Activated CD8-positive, alpha-beta memory T cell treated with anti-CD3 and anti-CD28 coated beads, Interleukin-2, amount 50 U/mL, for 24 hours (primary cell): ENCODE measurements around the gene SNX15.
A peak's percentile ranks its signal among the peaks of the same experiment; 100 is the strongest.
"Not testable (repeated sequence)": the region's sequence is repeated elsewhere in the genome, so short reads cannot be mapped to it uniquely, and the experiment has no call there.

ENCODE experiments used
- DNase-seq: peaks from one replicate; pipeline ENCODE4 v3.0.0-alpha.2; 2020; ENCODE audit errors: extremely low read depth

Gene SNX15

DNA sequence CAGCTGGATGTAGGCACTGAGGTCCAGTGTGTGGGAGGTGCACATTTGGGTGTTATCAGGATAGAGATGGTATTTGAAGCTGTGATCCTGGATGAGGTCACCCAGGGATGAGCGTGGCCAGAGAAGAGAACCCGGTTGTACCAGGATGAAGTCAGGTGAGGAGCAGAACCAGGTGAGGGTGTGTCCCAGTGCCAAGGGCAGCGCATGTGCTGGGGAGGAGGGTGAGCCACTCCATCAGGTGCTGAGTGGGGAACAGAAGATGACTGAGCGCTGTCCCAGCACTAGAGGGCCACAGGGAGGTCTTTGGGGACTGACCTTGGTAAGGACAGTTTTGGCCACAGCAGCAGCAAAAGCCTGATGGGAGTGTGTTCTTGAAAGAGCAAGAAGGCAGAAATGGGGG lies 10.5 kb upstream of the SNX15 start:
- DNase-seq = no peak

- no peak for DNase-seq
These were observed 9.3 kb upstream of the SNX15 start for GRCh38 chr11:65017937-65018336.

DNA sequence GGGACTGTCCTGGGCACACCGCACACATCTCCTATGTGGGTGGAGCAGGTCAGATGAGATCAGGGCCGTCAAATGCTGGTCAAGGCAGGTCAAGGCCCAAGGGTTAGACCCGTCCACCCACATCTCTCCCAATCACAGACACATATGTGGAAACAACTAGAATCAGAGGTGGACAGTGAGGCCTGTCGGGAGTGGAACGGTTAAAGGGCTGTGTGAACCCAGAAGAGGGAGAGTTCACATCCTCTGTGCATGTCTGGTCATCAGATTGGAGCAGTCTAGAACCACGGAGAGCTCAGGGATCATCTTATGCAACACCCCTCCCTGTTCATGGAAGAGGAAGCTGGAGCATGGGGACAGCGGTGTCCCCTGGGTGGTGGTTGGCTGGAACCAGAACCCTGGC lies 7.4 kb upstream of the SNX15 start:
- DNase-seq = no peak

DNA sequence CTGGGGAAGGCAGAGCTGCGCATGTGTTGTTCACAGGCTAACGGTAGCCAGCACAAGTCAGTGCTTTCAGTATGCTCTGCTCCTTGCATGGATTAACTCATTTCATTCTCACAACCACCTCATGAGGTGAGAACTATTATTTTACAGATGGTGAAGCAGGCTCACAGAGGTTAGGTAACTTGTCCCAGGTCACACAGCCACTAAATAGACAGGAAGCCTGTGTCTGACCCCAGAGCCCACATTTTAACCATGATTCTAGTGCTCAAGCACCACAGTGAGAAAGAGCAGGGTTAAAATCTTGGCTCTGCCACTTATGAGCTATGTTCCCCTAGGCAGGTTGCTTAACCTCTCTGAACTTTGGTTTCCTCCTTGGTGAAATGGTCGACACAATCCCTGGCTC lies 6.2 kb upstream of the SNX15 start:
- no peak for DNase-seq

GRCh38 chr11:65021509-65021908 lies 5.7 kb upstream of the SNX15 start:
- DNase-seq = no peak

- not testable (repeated sequence) for DNase-seq
These were observed 3.7 kb upstream of the SNX15 start for GRCh38 chr11:65023502-65023901.

GRCh38 chr11:65026810-65027209 lies 429 bp upstream of the SNX15 start:
- no peak for DNase-seq

DNA sequence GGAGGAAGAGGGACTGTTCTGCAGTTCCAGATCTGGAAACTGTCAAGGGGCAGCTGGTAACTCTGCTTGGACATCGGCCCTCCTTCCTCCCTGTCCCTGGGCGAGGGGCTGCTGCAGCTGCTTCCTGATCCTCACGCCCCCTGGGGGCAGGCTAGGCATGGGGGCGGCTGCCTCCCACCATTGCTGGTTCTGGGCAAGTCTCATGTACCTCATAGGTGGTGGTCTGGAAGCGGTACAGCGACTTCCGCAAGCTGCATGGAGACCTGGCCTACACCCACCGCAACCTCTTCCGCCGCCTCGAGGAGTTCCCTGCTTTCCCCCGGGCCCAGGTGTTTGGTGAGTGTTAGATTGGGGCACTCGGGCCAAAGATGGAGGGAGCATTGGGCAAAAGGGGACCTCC lies 5.0 kb downstream of the SNX15 start:
- no peak for DNase-seq

- DNase-seq = no peak
These were observed 7.2 kb downstream of the SNX15 start for GRCh38 chr11:65034423-65034822.

GRCh38 chr11:65035579-65035978 lies 8.3 kb downstream of the SNX15 start:
- DNase-seq = no peak

DNA sequence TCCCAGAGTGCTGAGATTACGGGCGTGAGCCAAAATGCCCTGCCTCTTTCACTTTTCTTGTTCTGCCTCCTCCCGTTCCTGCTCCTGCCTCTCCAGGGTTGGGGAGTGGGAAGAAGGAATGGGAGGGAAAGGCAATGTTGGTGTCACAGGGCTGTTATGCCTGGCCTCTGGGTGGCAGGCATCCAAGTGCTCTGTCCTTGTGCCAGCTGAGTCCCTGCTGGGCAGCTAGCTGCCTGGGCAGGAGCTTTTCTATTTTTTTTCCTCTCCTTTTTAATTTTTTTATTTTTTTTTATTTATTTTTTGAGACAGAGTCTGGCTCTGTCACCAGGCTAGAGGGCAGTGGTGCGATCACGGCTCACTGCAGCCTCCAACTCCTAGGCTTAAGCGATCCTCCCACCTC lies 9.7 kb downstream of the SNX15 start:
- no peak for DNase-seq

DNA sequence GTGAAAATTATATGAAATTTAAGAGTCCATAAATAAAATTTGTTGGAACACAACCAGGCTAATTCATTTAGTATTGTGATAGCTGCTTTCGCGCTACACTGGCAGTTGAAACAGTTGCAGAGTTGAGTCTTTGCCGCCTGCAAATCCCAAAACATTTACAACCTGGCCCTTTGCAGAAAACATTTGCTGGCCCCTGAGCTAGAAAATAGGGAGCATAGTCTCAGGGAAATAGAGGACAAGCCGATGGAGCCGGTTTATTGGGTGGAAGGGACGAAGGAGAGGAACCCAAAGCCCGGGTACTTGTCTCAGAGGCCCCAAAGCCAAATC lies 13.2 kb downstream of the SNX15 start:
- DNase-seq = no peak

DNA sequence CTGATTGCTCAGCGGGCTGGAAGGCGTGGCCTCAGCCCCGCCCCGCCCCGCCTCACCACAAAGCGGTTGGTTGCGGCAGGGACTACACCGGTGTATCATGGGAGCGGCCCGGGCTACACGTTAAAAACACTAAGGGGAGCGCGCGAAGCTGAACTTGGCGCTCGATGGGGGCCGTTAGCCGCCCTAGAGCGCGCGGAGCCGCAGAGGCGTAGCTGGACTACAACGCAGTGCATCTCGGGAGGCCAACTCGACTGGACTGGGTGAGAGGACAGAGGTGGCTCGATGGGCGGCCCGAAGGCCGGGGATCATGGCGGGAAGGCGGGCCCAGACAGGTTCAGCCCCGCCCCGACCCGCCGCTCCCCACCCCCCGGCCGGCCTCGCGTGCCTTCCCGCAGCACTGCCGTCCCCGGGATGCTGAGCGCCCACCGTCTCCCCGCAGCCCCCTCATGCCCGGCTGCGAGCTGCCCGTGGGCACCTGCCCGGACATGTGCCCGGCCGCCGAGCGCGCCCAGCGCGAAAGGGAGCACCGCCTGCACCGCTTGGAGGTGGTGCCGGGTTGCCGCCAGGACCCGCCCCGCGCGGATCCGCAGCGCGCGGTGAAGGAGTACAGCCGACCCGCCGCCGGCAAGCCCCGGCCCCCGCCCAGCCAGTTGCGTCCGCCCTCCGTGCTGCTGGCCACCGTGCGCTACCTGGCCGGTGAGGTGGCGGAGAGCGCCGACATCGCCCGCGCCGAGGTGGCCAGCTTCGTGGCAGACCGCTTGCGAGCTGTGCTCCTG lies 13.8 kb downstream of the SNX15 start, which contains the start of gene SAC3D1:
TSS of gene SAC3D1 (plus strand) at position 364 of the 776 bp plus-strand sequence. CDS start at position 447, 83 bp downstream.
- peak; percentile 68 for DNase-seq

- no peak for DNase-seq
These were observed 15.7 kb downstream of the SNX15 start for GRCh38 chr11:65042891-65043290.

DNA sequence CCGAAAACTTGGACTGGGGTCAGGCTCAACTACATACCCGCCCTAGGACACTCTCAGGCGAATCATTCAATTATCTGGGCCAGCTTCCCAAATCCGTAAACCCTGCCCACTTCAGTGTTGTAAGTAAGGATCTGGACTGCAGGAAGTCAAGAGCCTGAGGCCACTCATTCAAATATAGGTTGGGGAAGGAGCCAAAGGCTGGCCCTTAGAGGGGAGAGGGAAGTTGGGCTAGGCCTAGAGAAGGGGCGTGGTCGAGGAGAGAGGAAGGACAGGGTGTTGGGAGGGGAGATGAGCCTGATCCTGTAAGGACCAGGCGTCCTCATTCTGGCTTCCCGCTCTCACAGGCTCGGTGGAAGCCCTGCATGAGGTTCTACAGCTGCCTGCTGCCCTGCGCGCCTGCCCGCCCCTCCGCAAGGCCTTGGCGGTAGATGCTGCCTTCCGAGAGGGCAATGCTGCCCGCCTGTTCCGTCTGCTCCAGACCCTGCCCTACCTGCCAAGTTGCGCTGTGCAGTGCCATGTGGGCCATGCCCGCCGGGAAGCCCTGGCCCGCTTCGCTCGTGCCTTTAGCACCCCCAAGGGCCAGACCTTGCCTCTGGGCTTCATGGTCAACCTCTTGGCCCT lies 16.8 kb downstream of the SNX15 start:
- no peak for DNase-seq

GRCh38 chr11:65045061-65045460 lies 17.8 kb downstream of the SNX15 start:
- DNase-seq = no peak

DNA sequence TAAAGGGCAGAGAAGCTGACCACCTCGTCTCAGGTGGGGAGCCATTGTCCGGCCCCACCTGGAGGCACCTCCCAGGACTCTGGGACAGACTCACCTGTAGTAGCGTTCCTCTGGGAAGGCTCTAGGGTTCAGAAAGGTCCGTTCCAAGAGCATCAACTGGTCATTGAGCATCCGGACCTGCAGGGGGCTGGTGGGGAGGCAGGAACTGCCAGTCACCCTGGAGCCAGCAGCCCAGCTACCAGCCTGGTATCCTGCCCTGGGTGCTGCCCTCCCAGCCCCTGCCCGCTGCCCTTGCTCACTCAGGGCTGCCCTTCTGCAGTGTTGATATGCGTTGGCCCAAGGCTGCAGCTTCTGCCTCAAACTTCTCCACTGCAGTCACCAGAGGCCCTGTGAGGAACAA lies 18.5 kb downstream of the SNX15 start:
- DNase-seq = no peak

DNA sequence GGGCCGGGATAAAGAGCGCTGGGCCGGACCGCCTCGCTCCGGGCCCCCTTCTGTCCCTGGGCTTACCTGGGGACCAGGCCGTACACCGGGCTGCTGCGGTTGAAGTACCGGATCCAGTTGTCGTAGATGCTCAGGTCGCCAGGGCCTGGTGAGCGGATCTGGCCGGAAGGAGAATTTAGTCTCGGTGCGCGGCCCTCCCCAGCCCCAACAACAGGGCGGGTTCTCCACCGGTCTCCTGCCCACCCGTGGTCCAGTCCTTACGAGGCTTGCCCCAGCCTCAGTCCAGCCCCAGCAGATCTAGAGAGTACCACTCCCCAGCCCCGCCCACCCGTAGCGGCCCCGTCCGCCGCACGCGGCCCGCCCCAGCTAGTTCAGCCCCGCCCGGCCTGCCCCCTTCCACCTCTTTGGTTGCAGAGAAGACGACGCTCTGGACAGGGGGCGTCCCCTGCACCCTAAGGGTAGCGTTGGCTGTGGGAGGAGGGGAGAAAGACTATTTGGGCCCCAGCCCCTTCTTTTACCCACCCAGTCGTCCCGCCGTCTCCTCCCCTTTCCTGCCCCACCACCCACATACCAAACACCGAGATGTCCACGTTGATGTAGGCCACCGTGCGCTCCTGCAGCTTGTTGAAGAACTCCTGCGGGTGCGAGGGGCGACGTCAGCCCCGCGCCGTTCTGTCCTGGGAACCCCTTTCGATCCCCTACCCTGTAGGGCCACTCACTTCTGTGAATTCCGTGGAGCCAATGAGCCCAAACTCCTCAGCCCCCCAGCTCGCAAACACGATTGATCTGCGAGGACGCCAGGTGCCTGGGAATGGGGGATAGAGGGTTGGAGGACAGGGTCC lies 20.6 kb downstream of the SNX15 start:
- no peak for DNase-seq

DNA sequence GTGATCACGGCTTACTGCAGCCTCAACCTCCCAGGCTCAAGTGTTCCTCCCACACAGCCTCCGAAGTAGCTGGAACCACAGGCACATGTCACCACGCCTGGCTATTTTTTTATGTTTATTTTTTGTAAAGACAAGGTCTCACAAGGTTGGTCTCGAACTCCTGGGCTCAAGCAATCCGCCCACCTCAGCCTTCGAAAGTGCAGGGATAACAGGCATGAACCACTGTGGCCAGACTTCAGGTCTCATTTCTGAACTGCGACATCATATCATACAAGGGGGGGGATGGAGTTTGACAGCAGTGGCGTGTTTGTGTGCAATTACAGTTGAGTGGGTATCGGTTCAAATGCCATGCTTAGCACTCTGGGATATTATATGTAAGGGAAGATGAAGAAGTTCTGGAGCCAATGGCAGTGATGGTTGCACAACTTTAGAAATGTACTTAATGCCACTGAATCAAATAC lies 24.2 kb downstream of the SNX15 start:
- DNase-seq = no peak

DNA sequence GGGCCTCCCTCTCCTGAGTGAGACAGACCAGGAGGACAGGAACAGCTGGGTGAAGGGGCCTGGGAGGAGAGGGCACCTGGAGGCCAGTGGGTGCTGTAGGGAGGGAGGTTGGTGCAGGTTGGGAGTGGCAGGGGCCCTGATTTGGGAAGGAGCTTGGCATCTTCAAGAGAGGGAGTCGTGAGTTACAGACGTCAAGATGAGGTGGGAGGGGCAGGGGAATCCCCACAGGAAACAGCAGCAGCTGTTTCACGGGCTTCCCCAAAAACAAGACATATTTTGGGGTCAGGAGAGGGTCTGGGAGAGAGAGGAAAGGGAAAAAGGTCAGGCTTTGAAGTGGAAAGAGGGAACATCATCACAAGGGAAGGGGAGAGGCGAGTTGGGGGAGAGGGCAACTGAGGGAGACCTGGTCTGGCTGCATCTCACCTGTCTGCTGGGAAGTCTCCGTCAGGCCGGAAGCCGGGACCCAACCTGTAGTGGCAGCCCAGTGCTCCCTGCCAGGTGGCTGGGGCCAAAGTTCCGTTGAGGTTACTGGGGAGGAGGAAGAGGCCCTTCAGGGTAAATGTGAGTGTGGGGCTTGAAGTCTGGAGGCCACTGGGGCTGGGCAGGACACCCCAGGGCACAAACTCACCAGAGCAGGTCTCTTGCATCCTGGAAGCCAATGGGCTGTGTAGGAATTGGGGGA lies 26.7 kb downstream of the SNX15 start:
- no peak for DNase-seq

- no peak for DNase-seq
These were observed 28.3 kb downstream of the SNX15 start for GRCh38 chr11:65055538-65055937.

GRCh38 chr11:65056999-65057398 lies 29.8 kb downstream of the SNX15 start:
- DNase-seq = no peak
